ENCODE data around the gene KSR2. TPM values are rescaled to one million over a fixed set of nuclear protein-coding genes. Genes with fewer than 3 reads are reported as not detected.

KSR2 gene
- total RNA-seq, 2 donors from 2014 or later, result 0.07 to 0.08 TPM

- H3K4me1 ChIP-seq, result peaks cover 0 to 5% of the 10 kb centered on the region in 2 donors
- TF ChIP-seq CTCF (IDR thresholded peaks at IDR 0.05), result no peak
- no peaks in the 10 kb centered on the region for H3K9me3 ChIP-seq
- H3K27ac ChIP-seq, result no peak overlapping the region
- H3K4me3 ChIP-seq, result no peak overlapping the region
- no peaks in the 10 kb centered on the region for H3K36me3 ChIP-seq
- DNase-seq (ENCODE audit: low spot score), result no peak
- H3K27me3 ChIP-seq, result no peaks in the 10 kb centered on the region
Observed at GRCh38 chr12:117409286-117409685, 559.5 kb downstream of the KSR2 start.

DNA sequence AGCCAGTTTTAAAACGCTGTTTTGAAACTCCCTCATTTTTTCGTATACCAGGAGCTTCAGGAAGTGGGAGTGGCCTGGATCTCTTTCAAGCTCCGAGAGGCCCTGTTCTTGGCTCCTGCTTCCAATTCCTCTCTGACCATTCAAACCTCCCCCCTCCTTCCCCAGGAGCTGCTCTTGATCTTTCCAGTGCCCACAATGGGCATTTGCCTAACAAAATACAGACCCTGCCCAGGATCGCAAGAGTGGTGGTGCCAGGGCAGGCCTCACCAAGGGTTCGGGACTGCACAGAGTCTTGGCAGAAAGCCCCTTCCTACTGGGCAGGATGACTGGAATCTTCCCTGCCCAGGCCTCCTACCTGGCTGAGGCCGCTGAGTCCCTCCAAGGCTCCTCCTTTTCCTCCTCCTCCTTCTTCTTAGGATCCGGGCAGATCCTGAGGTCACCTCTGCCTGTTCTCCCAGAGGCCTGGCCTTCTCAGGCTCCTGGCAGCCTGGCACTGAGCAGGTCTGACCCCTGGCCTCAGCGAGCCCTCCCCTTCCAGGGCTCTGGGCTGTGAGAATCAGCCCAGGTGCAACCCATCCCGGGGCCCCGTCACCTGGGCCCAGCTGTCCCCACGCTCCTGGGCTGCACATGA lies 560.5 kb downstream of the KSR2 start:
- H3K27me3 ChIP-seq, result no peaks in the 10 kb centered on the region
- H3K4me1 ChIP-seq, result peaks cover 0 to 5% of the 10 kb centered on the region in 2 donors
- no peak overlapping the region for H3K27ac ChIP-seq
- H3K4me3 ChIP-seq, result no peak overlapping the region
- no peaks in the 10 kb centered on the region for H3K36me3 ChIP-seq
- peaks cover 0 to 8% of the 10 kb centered on the region in 2 donors for H3K9me3 ChIP-seq
- no peak for DNase-seq (ENCODE audit: low spot score)
- no peak for TF ChIP-seq CTCF (IDR thresholded peaks at IDR 0.05)

GRCh38 chr12:117404940-117405339 lies 563.9 kb downstream of the KSR2 start:
- no peak for TF ChIP-seq CTCF (IDR thresholded peaks at IDR 0.05)
- peaks cover 0 to 5% of the 10 kb centered on the region in 2 donors for H3K4me1 ChIP-seq
- no peak overlapping the region for H3K27ac ChIP-seq
- H3K27me3 ChIP-seq, result no peaks in the 10 kb centered on the region
- peaks cover 0 to 8% of the 10 kb centered on the region in 2 donors for H3K9me3 ChIP-seq
- H3K36me3 ChIP-seq, result no peaks in the 10 kb centered on the region
- DNase-seq (ENCODE audit: low spot score), result no peak
- H3K4me3 ChIP-seq, result no peak overlapping the region

DNA sequence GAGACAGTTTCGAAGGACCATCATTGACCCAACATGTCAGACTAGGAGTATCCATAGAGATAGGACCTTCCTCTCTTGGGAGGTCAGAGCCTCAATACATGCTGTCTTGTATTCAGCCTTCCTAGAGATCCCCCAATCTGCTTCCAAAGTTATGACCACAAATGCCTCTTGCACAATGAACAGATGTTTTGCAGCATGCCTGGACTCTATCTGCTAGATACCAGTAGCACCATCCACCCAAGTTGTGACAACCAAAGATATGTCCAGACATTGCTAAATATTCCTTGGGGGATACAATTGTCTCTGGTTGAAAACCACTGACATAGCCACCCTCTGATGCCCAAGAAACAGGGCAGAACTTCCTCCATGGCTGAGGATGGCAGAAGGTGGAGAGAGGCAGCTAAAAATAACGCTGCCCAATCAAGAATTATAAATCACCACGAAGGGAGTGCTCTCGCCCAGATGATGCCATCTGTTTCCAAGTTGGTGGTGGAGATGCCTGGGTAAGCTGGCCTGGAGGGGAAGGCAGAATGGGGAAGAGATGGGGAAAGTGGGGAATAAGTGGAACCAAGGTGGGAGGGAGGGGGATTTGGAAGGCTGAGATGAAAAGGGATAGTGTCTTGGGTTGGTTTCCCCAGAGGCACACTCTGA lies 564.5 kb downstream of the KSR2 start:
- Histone ChIP-seq H3K27me3 (no peaks in the 10 kb centered on the region), H3K27ac (no peak overlapping the region)
- no peak for TF ChIP-seq CTCF (IDR thresholded peaks at IDR 0.05)

DNA sequence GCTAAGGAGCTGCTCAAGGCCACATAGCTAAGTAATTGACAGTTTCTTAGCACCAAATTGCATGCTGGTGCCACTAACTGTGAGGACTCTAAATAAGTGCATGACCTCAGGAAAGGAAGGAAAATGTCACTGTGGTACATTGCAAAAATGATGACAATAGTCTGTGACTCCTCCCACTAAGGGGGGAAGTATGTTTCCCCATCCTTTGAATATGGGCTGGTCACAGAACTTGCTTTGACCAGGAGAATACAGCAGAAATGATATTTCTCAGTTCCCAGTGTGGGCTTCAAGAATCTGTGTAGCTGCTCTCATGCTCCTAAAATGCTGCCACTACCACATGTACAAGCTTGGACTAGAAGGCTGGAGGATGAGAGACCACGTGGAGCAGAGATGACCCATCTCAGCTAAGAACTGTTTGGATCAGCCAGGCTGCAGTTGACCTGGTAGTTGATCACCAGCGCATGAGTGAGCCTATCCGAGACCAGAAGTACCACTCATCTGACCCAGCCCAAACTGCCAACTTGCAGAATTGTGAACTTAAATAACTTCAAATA lies 565.1 kb downstream of the KSR2 start:
- peaks cover 0 to 5% of the 10 kb centered on the region in 2 donors for H3K4me1 ChIP-seq
- TF ChIP-seq CTCF (IDR thresholded peaks at IDR 0.05), result no peak
- no peak overlapping the region for H3K4me3 ChIP-seq
- no peak overlapping the region for H3K27ac ChIP-seq
- H3K36me3 ChIP-seq, result no peaks in the 10 kb centered on the region
- peaks cover 0 to 8% of the 10 kb centered on the region in 2 donors for H3K9me3 ChIP-seq
- no peaks in the 10 kb centered on the region for H3K27me3 ChIP-seq
- no peak for DNase-seq (ENCODE audit: low spot score)

More for the DNA sequence above, 564.5 kb downstream of the KSR2 start:
- DNase-seq (ENCODE audit: low spot score), result no peak
- Histone ChIP-seq H3K4me3 (no peak overlapping the region), H3K36me3 (no peaks in the 10 kb centered on the region), H3K9me3 (peaks cover 0 to 8% of the 10 kb centered on the region in 2 donors), H3K4me1 (peaks cover 0 to 5% of the 10 kb centered on the region in 2 donors)

Other genes with a start within 250 kb of the KSR2 start
- 1 to 10 TPM; 4.0 to 5.8 TPM for gene RFC5, start 47.7 kb upstream of the KSR2 start, total RNA-seq
- gene WSB2, start 92.2 kb upstream of the KSR2 start, total RNA-seq, result 10 to 100 TPM; 72.3 to 86.3 TPM
- gene VSIG10, start 135.0 kb upstream of the KSR2 start, total RNA-seq, result 10 to 100 TPM; 11.0 to 12.4 TPM
- gene PEBP1, start 167.1 kb upstream of the KSR2 start, total RNA-seq, result 100 to 1,000 TPM; 428 to 539 TPM

Data from right atrium auricular region (tissue), 2 donors.